ENCODE measurements around the gene BRSK2.
"Not testable (repeated sequence)": the region's sequence is repeated elsewhere in the genome, so short reads cannot be mapped to it uniquely, and the experiment has no call there.

The BRSK2 gene

GRCh38 chr11:1354125-1354938 is 35.4 kb upstream of the BRSK2 start:
- no peak for DNase-seq

DNA sequence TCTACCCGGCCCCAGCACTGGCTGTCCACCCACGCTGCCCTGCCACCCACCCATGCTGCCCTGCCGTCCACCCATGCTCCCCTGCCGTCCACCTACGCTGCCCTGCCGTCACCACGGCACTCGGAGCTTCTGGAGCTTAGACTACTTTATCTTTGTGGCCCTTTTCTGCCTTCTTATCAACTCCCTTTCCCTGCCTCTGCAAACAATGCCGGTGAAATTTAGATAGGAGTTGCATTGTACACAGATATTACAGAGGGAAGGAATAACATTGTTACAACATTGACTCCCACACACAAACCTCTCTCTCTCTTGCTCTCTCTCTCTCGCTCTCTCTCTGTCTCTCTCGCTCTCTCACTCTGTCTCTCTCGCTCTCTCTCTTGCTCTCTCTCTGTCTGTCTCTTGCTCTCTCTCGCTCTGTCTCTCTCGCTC is 33.7 kb upstream of the BRSK2 start:
- no peak for DNase-seq

DNA sequence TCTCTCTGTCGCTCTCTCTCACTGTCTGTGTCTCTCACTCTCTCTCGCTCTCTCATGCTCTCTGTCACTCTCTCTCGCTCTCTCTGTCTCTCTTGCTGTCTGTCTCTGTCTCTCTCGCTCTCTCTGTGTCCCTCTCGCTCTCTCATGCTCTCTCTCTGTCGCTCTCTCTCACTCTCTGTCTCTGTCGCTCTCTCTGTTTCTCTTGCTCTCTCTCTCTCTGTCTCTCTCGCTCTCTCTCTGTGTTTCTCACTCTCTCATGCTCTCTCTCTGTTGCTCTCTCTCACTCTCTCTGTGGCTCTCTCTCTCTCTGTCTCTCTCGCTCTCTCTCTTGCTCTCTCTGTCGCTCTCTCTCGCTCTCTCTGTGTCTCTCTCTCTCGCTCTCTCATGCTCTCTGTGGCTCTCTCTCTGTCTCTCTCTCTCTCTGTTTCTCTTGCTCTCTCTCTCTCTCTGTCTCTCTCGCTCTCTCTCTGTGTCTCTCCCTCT is 33.2 kb upstream of the BRSK2 start:
- no peak for DNase-seq

DNA sequence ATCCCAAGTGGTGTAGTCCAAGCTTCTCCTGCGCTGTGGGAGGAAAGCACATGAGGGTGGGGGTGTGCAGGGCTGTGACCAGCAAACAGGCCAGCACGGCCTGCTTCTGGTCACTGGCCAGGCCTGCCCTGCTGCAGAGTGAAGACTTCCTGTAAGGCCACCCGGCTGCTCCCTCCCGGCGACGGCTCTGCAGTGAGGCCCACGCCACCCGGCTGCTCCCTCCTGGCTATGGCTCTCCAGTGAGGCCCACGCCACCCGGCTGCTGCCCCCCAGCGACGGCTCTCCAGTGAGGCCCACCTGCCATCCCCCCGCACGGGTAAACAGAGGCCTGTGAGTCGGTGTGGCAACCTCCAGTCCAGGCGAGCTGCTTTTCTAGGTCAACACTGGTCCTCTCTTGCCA is 31.4 kb upstream of the BRSK2 start:
- DNase-seq = no peak

DNA sequence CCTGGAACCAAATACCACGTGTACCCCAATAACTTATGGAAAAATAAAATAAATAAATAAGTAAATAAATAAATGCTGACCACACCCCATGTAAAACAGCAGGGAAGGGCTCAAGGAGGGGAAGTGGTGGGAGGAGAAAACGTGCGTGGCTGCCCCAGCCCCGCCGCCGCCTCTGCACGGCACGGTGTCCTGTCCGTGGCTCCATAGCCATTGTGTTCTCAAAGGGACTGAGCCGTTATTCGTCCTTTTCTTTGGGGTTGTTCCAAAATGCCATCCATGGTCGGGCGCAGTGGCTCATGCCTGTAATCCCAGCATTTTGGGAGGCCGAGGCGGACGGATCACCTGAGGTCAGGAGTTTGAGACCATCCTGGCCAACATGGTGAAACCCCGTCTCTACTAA is 30.8 kb upstream of the BRSK2 start:
- not testable (repeated sequence) for DNase-seq

- DNase-seq = no peak
Measured at GRCh38 chr11:1359556-1359955, 30.2 kb upstream of the BRSK2 start.

GRCh38 chr11:1360181-1360834 is 29.4 kb upstream of the BRSK2 start:
- DNase-seq = no peak

GRCh38 chr11:1360835-1361357 is 28.8 kb upstream of the BRSK2 start:
- DNase-seq = no peak

DNA sequence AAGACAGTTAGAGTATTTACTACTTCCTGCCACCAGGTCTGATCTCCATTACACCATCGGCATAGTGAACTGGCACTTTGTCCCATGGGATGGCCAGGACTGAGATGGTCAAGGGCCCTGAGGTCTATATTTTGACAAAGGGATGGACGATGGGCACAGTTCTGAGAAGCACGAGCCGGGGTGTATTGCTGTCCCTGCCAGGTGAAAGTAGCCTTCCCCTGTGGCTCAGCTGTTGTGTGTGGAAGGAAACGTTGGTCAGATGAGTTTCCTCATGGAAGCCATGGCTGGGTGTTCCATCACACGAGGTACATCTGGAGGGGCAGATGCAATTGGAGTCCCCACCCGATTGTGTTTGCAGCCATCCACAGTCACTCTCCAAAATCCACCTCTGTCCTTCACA is 27.9 kb upstream of the BRSK2 start:
- DNase-seq = no peak

DNA sequence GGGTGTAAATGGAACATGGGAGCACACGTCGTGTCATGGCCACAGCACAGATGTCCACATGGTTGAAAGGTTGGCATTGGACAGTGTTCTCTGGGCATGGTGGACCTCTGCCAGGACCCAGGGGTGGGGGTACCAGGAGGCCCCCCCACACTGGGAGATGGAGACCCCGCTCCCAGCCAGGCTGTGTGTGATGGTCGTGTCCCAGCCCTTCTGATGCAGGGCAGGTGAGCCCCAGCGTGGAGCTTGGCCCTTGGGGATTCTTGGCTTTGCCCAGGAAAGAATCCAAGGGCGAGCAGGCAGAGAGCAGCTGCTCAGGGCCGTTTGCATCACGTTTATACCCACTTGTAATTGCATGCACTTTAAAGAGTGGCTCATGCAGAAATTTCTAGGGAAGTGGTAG is 22.0 kb upstream of the BRSK2 start:
- DNase-seq = no peak

GRCh38 chr11:1368216-1368615 is 21.5 kb upstream of the BRSK2 start:
- no peak for DNase-seq

DNA sequence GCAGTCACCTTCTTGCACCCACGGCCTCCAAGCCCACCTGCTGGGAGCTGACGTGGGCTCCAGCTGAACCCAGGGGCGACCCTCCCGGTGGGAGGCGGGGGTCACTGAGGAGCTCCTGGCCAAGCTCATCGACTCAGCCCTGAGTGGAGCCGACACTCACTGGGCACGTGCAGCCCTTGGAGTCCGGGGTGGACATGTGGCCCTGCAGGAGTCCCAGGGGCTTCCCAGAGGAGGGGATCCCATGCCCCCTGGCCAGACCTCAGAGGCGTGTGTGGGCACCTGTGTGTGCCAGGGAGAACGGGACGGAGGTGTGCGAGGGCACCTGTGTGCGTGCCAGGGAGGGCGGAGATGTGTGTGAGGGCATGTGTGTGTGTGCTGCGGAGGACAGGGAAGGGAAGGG is 20.8 kb upstream of the BRSK2 start:
- no peak for DNase-seq

DNA sequence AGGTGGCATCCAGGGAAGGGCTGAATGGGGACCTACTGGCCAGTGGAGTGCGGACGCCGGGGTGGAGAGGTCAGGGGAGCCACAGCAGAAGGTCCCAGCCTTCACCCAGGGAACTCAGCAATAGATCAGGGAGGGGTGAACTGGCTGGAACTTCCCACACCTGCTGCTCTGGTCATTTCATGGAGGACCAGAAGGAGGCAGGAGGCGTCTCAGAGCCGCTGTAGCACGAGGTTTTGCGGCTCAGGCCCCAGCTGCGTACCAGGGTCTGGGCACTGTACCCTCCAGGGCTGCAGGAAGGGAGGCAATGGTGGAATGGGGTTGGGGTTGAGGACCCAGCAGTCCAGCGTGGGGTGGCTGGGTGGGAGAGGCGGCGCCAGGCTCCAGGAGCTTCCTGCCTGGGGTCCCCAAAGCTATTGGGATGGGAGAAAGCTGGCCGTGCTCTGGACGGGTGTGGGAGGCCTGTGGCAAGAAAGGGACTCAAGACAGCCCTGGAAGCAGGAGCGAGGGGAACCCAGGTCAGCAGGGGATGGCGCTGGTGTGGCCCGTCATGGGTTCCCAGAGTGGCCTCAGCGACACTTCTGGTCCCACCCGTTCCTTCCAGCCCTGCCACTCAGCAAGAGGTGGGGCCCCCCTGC is 20.2 kb upstream of the BRSK2 start:
- DNase-seq = no peak

DNA sequence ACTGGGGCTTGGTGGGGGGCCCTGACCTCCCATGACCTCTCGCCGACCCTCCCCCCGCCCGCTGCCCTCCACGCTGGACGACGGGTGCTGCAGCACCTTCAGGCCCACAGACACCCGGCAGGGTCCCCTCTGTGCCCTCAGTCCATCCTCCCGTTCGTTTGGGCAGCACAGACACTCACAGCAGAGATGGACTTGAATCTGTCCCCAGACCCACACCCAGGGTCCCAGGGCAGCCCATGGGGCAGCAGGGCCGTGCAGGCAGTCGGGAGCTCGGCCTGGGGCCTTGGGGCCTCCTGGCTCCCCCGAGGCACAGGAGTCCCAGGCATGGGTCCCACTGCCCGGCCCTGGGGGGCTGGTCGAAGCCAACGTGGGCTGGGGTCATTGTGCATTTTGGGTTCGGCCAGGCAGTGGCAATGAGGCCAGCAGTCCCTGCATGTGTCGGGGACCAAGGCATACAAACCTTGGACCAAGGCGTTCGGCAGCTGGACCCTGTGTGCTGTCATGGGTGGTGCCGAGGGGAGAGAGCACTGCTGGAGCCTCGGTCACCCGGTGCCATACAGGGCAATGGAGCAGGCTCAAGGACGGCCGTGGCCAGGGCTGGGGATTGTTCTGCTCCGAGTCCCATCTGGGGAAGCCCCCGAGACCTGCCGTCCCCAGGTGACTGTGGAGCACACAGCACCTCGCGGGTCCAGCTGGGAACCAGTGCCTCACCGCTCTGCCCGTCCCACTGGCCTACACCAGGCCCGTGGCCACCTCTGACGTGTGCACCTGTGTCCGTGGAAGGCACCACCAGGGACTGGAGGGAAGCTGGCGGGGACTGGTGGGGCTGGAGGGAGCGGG is 19.3 kb upstream of the BRSK2 start:
- DNase-seq = no peak

- DNase-seq = no peak
Measured at GRCh38 chr11:1371026-1371325, 18.8 kb upstream of the BRSK2 start.

GRCh38 chr11:1371377-1371776 is 18.4 kb upstream of the BRSK2 start:
- DNase-seq = no peak

- no peak for DNase-seq
Measured at GRCh38 chr11:1371836-1372465, 17.8 kb upstream of the BRSK2 start.

GRCh38 chr11:1372660-1373059 is 17.1 kb upstream of the BRSK2 start:
- no peak for DNase-seq

DNA sequence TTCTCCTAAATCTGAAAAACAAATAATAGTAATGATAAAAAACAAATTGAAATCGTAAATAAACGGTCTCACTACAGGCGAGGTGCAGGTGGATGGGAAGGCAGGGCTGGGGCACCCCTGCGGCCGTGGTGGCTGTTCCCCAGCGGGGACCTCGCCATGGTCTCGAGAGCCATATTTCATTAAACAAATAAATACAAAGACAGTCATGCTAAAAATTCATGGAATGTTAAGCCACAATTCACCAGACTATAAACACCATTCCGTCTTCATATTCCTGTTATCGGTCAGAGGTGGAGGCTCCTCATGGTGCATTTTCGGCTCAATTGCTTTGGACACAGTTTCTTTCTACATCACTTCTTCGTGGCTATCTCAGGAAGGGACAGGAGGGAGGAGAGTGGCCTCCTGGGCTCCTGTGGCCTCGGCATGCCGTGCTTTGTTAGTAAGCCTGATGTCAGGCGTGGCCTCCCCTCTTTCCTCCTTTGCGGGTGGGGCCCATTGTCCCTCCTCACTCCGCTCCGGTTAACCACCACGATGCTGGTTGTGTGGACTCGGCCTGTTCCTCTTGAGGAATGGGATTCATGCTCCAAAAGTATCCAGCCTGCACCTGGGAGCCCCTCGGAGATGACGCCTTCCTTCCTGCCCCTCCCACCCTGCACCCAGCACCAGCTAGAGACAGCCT is 16.1 kb upstream of the BRSK2 start:
- DNase-seq = no peak

DNA sequence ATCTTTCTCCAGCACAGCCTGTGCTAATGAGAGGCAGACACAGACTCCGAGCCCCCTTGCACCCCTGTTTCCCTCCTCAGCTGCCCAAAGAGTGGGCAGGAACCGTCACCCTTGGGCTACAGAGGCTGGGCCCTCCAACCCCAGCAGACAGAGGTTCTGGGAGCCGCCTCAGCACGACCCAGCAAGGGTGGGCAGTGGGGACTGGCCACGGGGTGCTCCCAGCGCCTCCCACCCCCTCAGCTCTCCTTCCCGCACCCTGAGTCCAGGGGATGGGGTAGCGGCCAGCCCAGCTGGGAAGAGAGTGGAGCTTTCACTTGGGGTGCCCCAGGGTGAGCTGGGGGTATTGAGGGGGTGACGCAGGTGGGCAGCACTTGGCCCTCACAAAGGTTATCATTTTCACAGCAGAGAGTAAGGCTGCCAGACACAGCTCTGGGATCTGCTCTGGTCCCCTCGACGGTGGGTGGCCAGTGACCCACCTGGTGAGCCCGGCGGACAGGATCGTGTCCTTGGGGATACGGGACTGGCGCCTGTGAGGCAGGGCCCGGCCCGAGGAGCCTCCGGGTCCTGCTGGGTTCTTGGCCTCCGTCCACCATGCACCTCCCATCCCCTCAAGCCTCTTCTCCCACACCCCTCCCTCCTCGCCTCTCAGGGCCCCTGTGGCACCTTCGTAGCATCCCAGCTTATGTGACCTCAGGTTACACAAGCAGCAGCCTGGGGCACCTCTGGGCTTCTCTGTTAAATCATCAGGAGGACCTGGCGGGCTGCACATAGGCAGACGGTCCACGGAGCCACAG is 14.4 kb upstream of the BRSK2 start:
- DNase-seq = no peak

DNA sequence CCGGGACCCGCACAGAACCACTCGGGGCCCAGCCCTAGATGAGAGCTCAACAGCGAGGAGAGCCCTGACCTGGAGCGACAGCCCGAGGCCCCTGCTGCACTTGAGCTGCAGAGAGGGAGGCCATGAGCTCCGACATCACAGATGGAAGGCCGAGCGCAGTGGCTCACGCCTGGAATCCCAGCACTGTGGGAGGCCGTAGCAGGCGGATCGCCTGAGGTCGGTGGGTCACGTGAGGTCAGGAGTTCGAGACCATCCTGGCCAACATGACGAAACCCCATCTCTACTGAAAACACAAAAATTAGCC is 13.8 kb upstream of the BRSK2 start:
- no peak for DNase-seq
